ENCODE data around the gene MCMBP. TPM values are rescaled to one million over a fixed set of nuclear protein-coding genes. Genes with fewer than 3 reads are reported as not detected.

The MCMBP gene
- total RNA-seq, 1 experiment from 2014 or later = 87.1 TPM

GRCh38 chr10:119782981-119783664 is 89.5 kb downstream of the MCMBP start:
- H3K9ac ChIP-seq (ENCODE audit: extremely low read depth, insufficient read length, low read length) = no peak overlapping the region
- no peaks in the 10 kb centered on the region for H3K79me2 ChIP-seq (ENCODE audit: insufficient read depth, low read length)
- H2BK12ac ChIP-seq (ENCODE audit: insufficient read length, low read depth, low read length) = no peak overlapping the region
- no peak overlapping the region for H2AK5ac ChIP-seq (ENCODE audit: insufficient read length, low read length)
- H2BK120ac ChIP-seq (ENCODE audit: low read depth, low read length, poor library complexity, severe bottlenecking) = no peak overlapping the region
- H3K27me3 ChIP-seq (ENCODE audit: insufficient read depth, low read length) = no peaks in the 10 kb centered on the region
- H3K79me1 ChIP-seq (ENCODE audit: insufficient read depth, low read depth, low read length, poor library complexity, severe bottlenecking) = no peaks in the 10 kb centered on the region
- Mint-ChIP-seq H3K9me3 (no peaks in the 10 kb centered on the region), H3K27me3 (ENCODE audit: low read depth) (no peaks in the 10 kb centered on the region), H3K4me3 (no peak overlapping the region), H3K27ac (0 out of 7 replicates have a peak overlapping the region, but pooled peaks of 1 of the 3 experiments have one; percentile 31), H3K36me3 (ENCODE audit: insufficient read depth in 1 of 3, low read depth in 3 of 3) (peaks cover 0 to 4% (median 3%) of the 10 kb centered on the region in 3 experiments; a peak in 4 of 7 replicates), H3K4me1 (peaks cover 32 to 46% of the 10 kb centered on the region in 2 experiments)
- no peaks in the 10 kb centered on the region for H4K20me1 ChIP-seq (ENCODE audit: control insufficient read depth, insufficient read depth, insufficient read length)
- H4K8ac ChIP-seq (replicated peaks; ENCODE audit: insufficient read length, low read depth, low read length) = no peak overlapping the region
- WGBS (ENCODE audit: extremely low coverage, insufficient read length, low lambda C conversion rate) = no CpG with 5 or more reads among the region's 4 CpGs
- no peak overlapping the region for H3K4me2 ChIP-seq (ENCODE audit: insufficient read depth, insufficient read length, low read length)
- DNase-seq = no peak
- H3K56ac ChIP-seq (ENCODE audit: insufficient read length, low read depth, low read length) = no peak overlapping the region
- no peaks in the 10 kb centered on the region for H3K9me3 ChIP-seq (ENCODE audit: control insufficient read depth, low read depth, low read length)
- H2AFZ ChIP-seq (ENCODE audit: low read length) = no peak overlapping the region
- H3K23me2 ChIP-seq (ENCODE audit: insufficient read length, low read depth, low read length, poor library complexity, severe bottlenecking) = peaks cover 2% of the 10 kb centered on the region
- H4K5ac ChIP-seq (ENCODE audit: insufficient read length, low read depth, low read length) = no peak overlapping the region
- no peak overlapping the region for H3K23ac ChIP-seq (ENCODE audit: insufficient read length, low read depth, low read length)
- H3T11ph ChIP-seq (ENCODE audit: low read length) = no peak overlapping the region
- no peak overlapping the region for H2BK15ac ChIP-seq (ENCODE audit: low read depth, low read length)
- no peak overlapping the region for H2BK5ac ChIP-seq (ENCODE audit: insufficient read length, low read length)
- no peak overlapping the region for H3K4ac ChIP-seq (ENCODE audit: low read depth, low read length)
- no peak for TF ChIP-seq CTCF (conservative IDR thresholded peaks at IDR 0.05)
- no peak overlapping the region for H2BK20ac ChIP-seq (ENCODE audit: low read depth, low read length, poor library complexity, severe bottlenecking)
- H3K4me1 ChIP-seq (ENCODE audit: insufficient read depth, low read length) = peaks cover 3% of the 10 kb centered on the region; the same call in 1 of the 2 replicates
- H4K91ac ChIP-seq (ENCODE audit: insufficient read length, low read depth, low read length) = no peak overlapping the region
- H3K27ac ChIP-seq (ENCODE audit: insufficient read length, low read depth, low read length) = no peak overlapping the region
- no peak overlapping the region for H3K14ac ChIP-seq (ENCODE audit: insufficient read depth, low read length)
- H3K18ac ChIP-seq (ENCODE audit: insufficient read length, low read depth, low read length) = no peak overlapping the region
